Choroid plexus epithelial cell (primary cell): ENCODE data around the gene ITGA2.

ENCODE experiments used
- DNase-seq: peaks from one replicate; pipeline ENCODE4 v3.0.0-alpha.2; 2010; ENCODE audit warnings: low read depth
- H3K4me3 ChIP-seq: 2 replicates; pipeline ENCODE4 v1.5.1; 2011; ENCODE audit warnings: low read depth, mild to moderate bottlenecking, control low read depth, low read length, moderate library complexity
- TF ChIP-seq, protein P1 (sequence below): conservative IDR thresholded peaks from 2 replicates; pipeline ENCODE4 v1.5.1; 2011; ENCODE audit warnings: low read depth, mild to moderate bottlenecking, control low read depth, inconsistent platforms, low read length, moderate library complexity

The ITGA2 gene

GRCh38 chr5:53027913-53028312 is 38.8 kb downstream of the ITGA2 start:
- TF ChIP-seq, protein P1, sequence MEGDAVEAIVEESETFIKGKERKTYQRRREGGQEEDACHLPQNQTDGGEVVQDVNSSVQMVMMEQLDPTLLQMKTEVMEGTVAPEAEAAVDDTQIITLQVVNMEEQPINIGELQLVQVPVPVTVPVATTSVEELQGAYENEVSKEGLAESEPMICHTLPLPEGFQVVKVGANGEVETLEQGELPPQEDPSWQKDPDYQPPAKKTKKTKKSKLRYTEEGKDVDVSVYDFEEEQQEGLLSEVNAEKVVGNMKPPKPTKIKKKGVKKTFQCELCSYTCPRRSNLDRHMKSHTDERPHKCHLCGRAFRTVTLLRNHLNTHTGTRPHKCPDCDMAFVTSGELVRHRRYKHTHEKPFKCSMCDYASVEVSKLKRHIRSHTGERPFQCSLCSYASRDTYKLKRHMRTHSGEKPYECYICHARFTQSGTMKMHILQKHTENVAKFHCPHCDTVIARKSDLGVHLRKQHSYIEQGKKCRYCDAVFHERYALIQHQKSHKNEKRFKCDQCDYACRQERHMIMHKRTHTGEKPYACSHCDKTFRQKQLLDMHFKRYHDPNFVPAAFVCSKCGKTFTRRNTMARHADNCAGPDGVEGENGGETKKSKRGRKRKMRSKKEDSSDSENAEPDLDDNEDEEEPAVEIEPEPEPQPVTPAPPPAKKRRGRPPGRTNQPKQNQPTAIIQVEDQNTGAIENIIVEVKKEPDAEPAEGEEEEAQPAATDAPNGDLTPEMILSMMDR = no peak
- DNase-seq = peak; percentile 66
- H3K4me3 ChIP-seq = no peak overlapping the region

DNA sequence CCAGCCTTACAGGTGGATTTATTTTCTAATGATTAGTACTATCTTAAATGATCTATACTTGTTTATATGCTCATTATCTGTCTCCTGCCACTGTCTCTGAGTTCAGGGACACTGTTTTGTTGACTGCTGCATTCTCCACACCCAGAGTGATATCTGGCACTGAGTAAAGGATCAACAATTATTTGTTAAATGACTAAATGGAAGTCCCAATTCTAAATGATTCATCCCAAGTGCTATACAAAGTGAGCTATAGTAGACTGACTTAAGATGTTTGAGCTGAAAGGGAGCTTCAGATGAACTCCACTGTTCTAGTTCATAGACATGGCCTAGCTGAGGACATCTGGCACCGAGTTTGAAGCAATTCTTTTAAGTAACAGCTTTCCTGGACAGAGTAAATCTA is 40.5 kb downstream of the ITGA2 start:
- TF ChIP-seq, protein P1 = no peak
- DNase-seq = no peak

DNA sequence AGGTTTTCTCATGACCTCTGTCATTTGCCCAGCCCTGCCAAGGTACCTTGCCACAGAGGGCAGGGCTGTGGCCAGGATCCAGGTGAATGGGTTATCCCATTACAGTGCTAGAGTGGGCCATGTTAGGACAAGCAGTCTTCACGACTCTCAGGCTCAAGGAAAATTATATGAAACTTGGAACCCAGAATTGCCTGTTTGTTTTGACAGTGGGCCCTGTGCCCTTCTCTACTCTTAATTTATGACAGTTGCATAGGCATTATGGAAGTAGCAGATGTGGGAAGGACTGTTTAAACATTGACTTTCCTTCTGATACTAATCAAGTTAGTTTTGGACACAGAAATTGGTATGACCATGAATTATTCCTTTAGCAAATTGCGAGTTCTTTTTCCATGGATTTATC is 41.7 kb downstream of the ITGA2 start:
- TF ChIP-seq, protein P1 = no peak
- no peak for DNase-seq
- H3K4me3 ChIP-seq = no peak overlapping the region

More for the DNA sequence above, 40.5 kb downstream of the ITGA2 start:
- H3K4me3 ChIP-seq = no peak overlapping the region

GRCh38 chr5:53031695-53032096 is 42.5 kb downstream of the ITGA2 start:
- DNase-seq = peak; percentile 95
- TF ChIP-seq, protein P1 = peak; percentile 1

GRCh38 chr5:53032188-53032587 is 43.0 kb downstream of the ITGA2 start:
- DNase-seq = no peak
- H3K4me3 ChIP-seq = no peak overlapping the region
- TF ChIP-seq, protein P1 = no peak

More at GRCh38 chr5:53031695-53032096, 42.5 kb downstream of the ITGA2 start:
- no peak overlapping the region for H3K4me3 ChIP-seq

- no peak for DNase-seq
- no peak overlapping the region for H3K4me3 ChIP-seq
- TF ChIP-seq, protein P1 = no peak
Observed at GRCh38 chr5:53034832-53035231, 45.7 kb downstream of the ITGA2 start.

DNA sequence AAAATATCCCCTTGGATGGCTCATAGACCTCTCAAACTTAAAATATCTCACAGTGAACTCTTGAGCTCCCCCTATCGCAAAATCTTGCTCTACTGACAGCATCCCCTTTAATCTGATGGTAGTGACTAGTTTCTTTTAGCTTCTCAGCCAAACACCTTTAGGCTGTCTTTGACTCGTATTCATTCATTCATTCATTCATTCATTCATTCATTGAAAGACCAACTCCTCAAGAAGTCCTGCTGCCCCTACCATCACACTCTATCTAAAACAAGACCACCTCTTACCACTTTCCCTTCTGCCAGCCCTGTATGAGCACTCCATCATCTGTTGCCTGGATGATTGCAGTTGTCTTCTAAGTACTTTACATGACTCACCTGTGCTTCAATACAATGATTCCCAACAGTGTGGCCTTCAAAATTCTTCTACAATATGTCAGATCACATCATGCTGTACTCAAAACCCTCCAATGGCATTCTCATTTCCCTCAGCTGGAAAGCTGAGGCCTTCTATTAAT is 46.8 kb downstream of the ITGA2 start:
- H3K4me3 ChIP-seq = no peak overlapping the region
- peak; percentile 57 for DNase-seq
- TF ChIP-seq, protein P1 = peak; percentile 59
